Myocyte (in vitro differentiated cells): Measurements from ENCODE around the gene KRT12. TPM values are rescaled to one million over a fixed set of nuclear protein-coding genes. Genes with fewer than 3 reads are reported as not detected.

Experiments
- DNase-seq: peaks from one replicate; pipeline ENCODE4 v3.0.0-alpha.2; 2012; ENCODE audit warnings: low read depth
- total RNA-seq: library from RNA; depleted of rRNA; stranded (reverse); fragments of >200 nt; gene quantifications from 2 replicates; pipeline ENCODE4 v1.2.3, GENCODE V29; 2014

The KRT12 gene
- total RNA-seq, 1 donor from 2014 or later: not detected

GRCh38 chr17:40846515-40847144, 20.4 kb downstream of the KRT12 start:
- peak; percentile 49 for DNase-seq

GRCh38 chr17:40844671-40845107, 22.3 kb downstream of the KRT12 start:
- DNase-seq: no peak

- DNase-seq: no peak
Measured at GRCh38 chr17:40843242-40843641, 23.8 kb downstream of the KRT12 start.

GRCh38 chr17:40841246-40841645, 25.8 kb downstream of the KRT12 start:
- no peak for DNase-seq

GRCh38 chr17:40839194-40839593, 27.8 kb downstream of the KRT12 start:
- no peak for DNase-seq

GRCh38 chr17:40836020-40836419, 31.0 kb downstream of the KRT12 start:
- no peak for DNase-seq

- no peak for DNase-seq
Measured at GRCh38 chr17:40833882-40834281, 33.1 kb downstream of the KRT12 start.

GRCh38 chr17:40832840-40833239, 34.2 kb downstream of the KRT12 start:
- DNase-seq: no peak

GRCh38 chr17:40830085-40830776, 36.8 kb downstream of the KRT12 start:
- no peak for DNase-seq

GRCh38 chr17:40828454-40829044, 38.5 kb downstream of the KRT12 start:
- no peak for DNase-seq

- no peak for DNase-seq
Measured at GRCh38 chr17:40827746-40828453, 39.1 kb downstream of the KRT12 start.

GRCh38 chr17:40825599-40825998, 41.4 kb downstream of the KRT12 start:
- no peak for DNase-seq

- no peak for DNase-seq
Measured at GRCh38 chr17:40824015-40824832, 42.8 kb downstream of the KRT12 start.

GRCh38 chr17:40822132-40822812, 44.8 kb downstream of the KRT12 start, which contains the start of gene KRT10:
TSS of gene KRT10 (minus strand) at chr17:40822614. CDS start at chr17:40822585, 29 bp downstream.
- DNase-seq: no peak

- no peak for DNase-seq
Measured at GRCh38 chr17:40821536-40821935, 45.5 kb downstream of the KRT12 start.

- no peak for DNase-seq
Measured at GRCh38 chr17:40820228-40820838, 46.7 kb downstream of the KRT12 start.

- peak; percentile 44 for DNase-seq
Measured at GRCh38 chr17:40819528-40820125, 47.4 kb downstream of the KRT12 start.

- DNase-seq: peak; percentile 85
Measured at GRCh38 chr17:40818733-40819527, 48.1 kb downstream of the KRT12 start.

- no peak for DNase-seq
Measured at GRCh38 chr17:40818343-40818732, 48.7 kb downstream of the KRT12 start.
